Left colon (tissue), 2 donors: ENCODE data around the gene STRA6. TPM values are rescaled to one million over a fixed set of nuclear protein-coding genes. Genes with fewer than 3 reads are reported as not detected.

Experiments
- ATAC-seq: fragments of 200-7000 bp; cut with Tn5 transposase; one replicate; pipeline ENCODE4 v1.9.1; 2020; ENCODE audit warnings: mild to moderate bottlenecking, moderate library complexity
- DNase-seq, 2 donors: peaks; one replicate each; pipeline ENCODE4 v3.0.0-alpha.2; 2020
- intact Hi-C, 2 donors: fragments of 100-400 bp; cut with DNase I in 1 of 2; cut with micrococcal nuclease in 1 of 2; formaldehyde crosslinking; loops; one replicate each; pipeline versions ENCODE4 v1.11.2 to v1.14.0; 2022; cut with DNase I, micrococcal nuclease
- total RNA-seq, 2 donors: library from RNA; stranded (reverse); fragmentation: NEBNext Ultra II Directional; extraction: Animal tissue kit (Norgen Biotek cat#: 25700); gene quantifications; one replicate each; pipeline ENCODE4 v1.2.1, GENCODE V29; 2021
- donor health status: DM: no; HTN: no; CAD: no.
- donor health status: DM: yes; HTN: yes; CAD: no.

The STRA6 gene
- total RNA-seq, 2 donors from 2014 or later = not detected

DNA sequence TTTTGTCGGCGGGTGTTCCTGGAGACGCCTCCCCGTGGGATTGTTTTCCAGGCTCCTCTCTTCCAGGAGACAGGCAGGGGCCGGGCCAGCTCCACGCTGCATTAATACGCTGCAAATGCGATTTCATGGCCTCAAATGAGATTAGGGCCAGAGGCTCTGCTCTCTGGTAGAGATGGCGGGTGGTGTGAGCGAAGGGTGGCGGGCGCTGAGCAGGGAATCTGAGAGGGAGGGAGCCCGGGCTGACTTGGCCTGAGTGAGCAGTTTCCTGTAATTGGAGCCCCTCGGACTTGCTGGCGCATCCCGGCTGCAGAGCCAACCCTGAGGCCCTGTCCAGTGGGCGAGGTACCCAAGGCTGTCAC lies 26.1 kb upstream of the STRA6 start:
- DNase-seq = peak in 1 of 2 donors; percentile 18

GRCh38 chr15:74227968-74228722 lies 25.6 kb upstream of the STRA6 start:
- ATAC-seq (peak; percentile 71), DNase-seq (peak in 1 of 2 donors; percentile 66)
- intact Hi-C loops = no loop called here

More for the DNA sequence above, 26.1 kb upstream of the STRA6 start:
- intact Hi-C loops = no loop called here
- ATAC-seq = peak; percentile 62

GRCh38 chr15:74226761-74227540 lies 24.4 kb upstream of the STRA6 start:
- ATAC-seq (no peak), DNase-seq (no peak)
- intact Hi-C loops = no loop called here

DNA sequence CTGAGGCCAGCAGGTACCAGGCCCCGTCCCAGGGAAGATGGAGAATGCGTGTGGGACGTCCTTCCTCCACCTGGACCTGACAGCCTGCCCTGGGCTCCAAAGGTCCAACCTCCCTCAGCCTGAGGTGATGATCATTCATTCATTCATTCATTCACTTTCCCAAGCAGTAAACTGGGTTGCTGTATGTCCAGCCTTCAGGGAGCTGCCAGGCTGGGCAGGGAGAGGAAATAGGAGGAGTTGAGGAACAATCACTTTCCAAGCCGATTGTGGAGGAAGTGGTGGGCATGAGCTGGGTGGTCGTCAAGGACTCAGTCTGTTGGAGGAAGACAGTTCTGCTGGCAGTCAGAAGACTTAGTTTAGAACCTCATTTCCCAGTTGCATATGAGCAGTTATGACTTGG lies 23.3 kb upstream of the STRA6 start:
- DNase-seq (no peak), ATAC-seq (no peak)
- intact Hi-C loops = no loop called here

DNA sequence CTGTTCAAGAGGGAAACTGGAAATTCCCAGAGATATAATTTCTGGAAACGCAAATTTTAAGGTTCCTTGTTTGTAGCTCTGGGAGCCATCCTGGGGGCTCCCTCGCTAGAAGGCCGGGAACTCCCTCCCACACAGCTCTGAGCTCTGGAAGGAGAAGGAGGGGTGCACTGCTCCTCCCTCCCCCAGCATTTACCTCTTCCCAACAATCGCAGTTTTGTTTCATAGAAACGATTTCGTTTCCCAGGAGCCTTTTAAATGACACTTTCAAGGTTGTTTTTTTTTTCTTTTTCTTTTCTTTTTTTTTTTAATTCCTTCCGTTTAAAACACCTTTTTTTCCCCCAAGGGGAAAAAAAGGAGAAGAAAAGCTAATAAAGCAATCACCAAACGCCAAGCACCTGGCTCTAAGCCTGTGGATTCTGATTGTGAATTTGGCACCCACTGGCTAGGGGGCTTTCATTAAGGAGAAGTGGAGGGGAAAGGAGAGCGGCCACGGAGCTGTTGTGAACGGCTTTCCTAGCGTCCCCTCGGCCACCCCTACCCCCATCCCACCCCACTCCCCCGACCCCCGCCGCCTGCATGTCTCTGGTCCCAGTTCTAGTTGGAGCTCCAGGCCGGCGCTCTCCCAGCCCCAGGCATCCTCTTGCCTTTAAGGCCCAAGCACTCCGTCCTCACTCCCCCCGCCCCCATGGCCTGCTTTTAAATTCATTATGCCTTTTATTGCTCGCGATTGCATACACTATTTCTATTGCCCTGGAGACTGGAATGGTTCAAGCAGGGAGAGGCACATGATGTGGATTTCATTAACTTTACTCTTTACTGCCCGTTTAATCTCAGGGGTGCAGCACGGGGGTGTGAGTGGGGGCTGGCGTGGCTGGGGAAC lies 19.9 kb upstream of the STRA6 start:
- DNase-seq (peak in 1 of 2 donors; percentile 50), ATAC-seq (peak; percentile 70)
- intact Hi-C loops = no loop called here

GRCh38 chr15:74221399-74222239 lies 19.0 kb upstream of the STRA6 start:
- ATAC-seq = peak; percentile 71
- intact Hi-C loops = no loop called here
- DNase-seq = no peak

DNA sequence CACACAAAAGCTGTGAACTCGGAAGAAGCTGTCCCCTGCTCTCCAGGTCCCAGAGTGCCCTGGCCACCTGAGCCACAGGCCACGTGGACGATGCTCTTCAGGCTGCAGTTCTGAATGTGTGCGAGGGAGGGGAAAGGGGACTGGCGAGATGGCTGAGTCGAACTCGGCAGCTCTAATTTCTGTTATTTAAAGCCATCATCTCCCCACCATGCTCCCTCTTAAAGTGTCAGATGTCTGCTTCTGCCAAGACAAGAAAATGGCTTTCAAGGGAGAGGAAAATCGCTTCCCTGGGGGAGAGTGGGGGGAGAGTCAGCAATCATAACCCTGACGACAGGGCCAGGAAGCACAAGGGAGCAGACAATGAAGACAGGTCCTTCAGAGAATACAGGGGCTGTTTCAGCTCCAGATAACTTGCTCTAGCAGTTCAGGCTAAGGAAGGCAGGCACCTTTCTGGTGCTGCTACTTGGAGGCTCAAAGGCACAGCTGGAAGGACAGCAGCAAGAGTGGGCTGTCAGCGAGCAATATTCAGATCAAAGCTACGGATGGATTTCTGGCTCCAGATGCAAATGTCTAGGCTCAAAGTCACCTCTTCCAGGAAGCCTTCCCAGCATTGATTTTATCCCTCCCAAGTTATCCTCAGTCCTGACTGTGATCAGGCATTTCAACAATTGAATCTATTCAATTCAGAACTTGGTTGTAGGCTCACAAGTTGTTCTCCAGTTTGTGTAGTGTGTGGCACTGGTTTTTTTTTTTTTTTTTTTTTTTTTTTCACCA lies 18.1 kb upstream of the STRA6 start:
- no peak for ATAC-seq

DNA sequence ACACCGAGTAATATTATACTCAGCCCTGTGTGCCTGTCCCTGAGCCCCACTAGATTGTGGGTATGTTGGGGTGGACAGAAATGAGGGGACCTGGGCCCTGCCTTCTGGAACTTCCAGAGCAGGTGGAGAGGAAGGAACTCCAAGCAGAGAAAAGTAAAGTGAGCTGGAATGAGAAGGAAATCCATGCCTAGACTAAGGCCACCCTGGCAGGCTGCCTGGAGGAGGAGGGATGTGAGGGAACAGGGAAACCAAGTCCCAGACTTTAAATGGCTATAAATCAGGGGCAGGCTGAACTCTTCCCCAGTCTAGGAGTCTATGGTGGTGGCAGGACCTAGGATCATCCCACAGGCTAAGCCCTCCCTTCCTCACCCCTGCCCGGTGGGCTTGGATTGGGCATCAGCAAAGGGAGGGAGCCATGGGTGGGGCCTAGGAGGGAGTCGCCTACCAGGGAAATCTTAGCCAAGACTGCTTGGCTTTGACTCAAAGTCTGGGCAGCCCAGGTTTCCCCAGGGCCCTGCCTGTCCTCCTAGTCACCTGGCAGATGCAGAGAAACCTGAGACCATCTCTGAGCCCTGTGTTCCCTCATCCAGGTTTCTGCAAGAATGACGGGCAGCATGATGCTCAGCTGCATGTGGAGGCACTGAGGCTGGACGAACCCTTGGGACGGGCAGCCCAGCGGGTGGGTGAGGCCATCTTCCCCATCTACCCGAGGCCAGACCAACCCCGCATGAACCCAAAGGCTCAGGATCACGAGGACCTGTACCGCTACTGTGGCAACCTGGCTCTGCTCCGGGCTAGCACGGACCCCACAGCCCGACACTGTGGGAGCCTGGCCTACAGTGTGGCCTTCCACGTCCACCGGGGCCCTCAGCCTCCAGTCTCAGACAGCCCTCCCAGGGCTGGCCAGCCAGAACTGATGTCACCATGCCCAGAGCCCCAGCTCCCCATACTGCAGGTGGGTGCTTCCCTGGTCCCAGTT lies 15.6 kb upstream of the STRA6 start:
- ATAC-seq = no peak
- intact Hi-C loops = no loop called here

More for the DNA sequence above, 18.1 kb upstream of the STRA6 start:
- DNase-seq = no peak
- intact Hi-C loops = no loop called here

DNA sequence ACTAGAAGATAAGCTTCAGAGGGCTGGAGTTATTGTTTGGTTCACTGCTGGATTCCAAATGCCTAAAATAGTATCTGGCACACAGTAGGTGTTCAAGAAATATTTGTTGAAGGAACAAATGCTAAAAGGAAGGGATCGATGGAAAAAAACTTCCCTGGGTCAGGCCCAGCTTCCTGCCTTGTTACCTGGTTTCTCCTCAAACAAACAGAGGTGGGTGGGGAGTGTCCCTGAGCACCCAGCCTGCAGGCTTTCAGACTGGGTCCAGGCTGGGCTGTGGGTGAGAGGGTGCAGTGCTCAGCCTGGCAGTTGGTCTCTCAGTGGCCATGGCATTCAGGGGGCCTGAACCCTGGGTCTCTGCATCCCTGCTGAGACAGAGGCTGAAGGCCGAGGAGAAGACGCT lies 14.4 kb upstream of the STRA6 start:
- no peak for DNase-seq
- ATAC-seq = peak; percentile 47
- intact Hi-C loops = no loop called here

More for the DNA sequence above, 15.6 kb upstream of the STRA6 start:
- no peak for DNase-seq

DNA sequence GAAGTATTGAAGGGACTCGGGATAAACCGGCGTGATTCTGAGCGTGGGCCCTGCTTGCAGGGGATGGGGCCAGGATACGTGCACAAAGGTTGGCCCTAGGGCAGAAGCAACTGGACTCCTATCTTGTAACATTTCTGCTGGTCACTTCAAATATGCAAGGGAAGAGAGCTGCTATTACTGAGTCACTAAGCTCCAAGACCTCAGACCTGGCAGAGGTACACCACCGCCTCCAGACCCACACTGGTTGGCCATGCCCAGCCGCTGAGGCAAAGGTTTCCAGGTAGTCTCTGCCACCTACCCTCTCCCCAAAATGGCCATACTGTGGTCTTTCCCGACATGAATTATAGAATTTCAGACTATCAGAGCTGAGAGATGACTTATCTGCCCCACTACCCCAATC lies 13.4 kb upstream of the STRA6 start:
- no peak for DNase-seq
- intact Hi-C loops = no loop called here
- no peak for ATAC-seq

DNA sequence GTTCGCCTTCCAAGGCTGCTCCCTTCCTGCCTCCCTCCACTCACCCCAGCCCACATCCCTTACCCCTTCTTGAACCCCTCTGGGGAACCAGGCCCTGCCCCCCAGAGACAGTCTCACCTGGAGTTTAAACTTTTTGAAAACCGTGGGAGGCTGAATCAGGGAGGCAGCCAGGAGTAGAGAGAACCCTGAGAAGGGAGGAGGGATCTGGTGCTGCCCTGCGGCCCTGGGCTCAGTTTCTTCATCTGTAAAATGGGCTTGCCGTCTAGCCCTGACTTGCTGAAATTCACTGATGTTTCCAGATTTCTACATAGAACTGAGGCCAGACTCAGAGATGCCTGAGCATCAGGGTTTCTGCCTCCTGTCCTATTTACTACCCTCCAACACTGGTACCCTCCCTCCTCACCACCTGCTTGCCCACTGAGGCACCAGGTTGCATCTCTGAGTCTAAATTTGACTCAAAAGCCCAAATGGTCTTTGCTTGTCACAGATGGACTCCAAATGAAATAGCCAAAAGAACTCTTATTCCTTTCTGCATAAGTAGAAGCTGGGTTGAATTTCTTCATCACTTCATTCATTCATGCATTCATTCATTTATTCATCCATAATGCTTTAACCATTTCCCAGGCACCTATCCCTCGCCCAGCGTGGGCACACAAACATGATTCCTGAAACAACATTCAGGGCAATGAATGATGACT lies 11.9 kb upstream of the STRA6 start:
- intact Hi-C loops = no loop called here
- ATAC-seq (no peak), DNase-seq (no peak)

DNA sequence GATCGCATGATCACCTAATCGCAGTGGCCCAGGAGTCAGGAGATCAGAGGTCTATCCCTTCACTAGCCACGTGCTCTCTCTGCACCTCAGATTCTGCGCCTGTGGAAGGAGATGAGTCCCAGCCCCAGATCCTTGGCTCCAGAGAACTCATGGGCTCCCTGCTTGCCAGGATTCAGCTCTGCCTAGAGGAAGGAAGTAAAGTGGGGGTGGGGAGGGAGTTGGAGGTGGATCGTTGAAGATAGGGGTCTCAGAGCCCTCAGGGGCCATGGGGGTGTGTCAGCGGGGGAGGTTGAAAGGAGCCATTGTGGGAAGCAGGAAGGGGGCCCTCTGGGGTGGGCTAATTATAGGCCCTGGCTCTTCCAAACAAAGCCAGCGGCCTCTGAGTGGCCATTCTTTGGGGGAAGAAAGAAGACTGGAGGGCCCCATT lies 11.3 kb upstream of the STRA6 start:
- DNase-seq (no peak), ATAC-seq (no peak)
- intact Hi-C loops = no loop called here

GRCh38 chr15:74212494-74212893 lies 9.9 kb upstream of the STRA6 start:
- intact Hi-C loops = no loop called here
- DNase-seq (no peak), ATAC-seq (no peak)

GRCh38 chr15:74211656-74212055 lies 9.1 kb upstream of the STRA6 start:
- intact Hi-C loops = no loop called here
- ATAC-seq = no peak
- DNase-seq = no peak

DNA sequence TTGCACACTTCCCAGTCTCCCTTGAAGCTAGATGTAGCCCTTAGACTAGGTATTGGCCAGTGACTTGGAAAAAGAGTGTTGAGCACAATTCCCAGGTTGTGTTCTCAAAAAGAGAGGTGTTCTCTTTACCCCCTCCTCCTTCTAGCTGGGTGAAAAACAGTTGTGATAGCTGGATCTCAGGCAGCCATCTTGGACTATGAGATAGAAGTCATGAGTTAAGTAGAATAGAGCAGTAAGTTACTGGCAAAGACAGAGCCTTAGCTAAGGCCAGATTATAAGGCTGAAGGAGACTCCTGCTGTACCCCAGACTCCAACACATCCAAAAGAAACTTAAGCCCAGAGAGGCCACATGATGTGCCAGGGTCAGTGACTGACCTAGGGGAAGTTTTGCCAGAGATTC lies 8.1 kb upstream of the STRA6 start:
- intact Hi-C loops = no loop called here

DNA sequence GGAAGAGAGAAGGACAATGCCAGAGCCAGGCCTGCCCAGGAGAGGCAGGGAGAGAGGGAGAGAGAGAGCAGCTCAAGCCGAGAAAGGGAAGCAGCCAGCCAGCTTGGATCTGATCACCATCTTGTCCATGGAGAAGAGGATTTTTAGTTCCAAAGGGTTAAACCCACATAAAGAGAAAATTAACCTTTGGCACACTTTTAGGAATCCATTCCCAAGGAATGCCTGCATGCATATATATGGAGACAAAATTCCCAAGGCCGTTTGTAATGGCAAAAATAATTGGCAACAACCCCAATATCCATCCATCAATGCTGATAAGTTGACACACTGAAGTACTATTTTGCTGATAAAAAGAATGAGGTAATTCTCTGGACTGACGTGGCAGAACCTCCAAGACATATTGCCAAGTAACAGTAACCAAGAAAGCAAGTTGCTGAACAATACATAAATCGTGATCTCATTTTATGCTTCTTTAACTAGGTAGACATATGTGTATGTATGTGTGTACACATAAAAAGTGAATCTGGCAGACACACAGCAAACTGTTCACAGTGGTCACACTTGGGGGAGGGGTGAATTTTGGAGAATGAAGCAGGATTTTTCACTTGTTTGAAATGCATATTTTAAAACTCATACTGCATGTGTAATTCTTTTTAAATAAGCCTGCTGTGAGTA lies 7.5 kb upstream of the STRA6 start:
- intact Hi-C loops = no loop called here
- ATAC-seq (no peak), DNase-seq (no peak)

More for the DNA sequence above, 8.1 kb upstream of the STRA6 start:
- no peak for ATAC-seq
- no peak for DNase-seq
